Breast epithelium (tissue), 3 donors: ENCODE measurements around the gene RASA3.
A peak's percentile ranks its signal among the peaks of the same experiment; 100 is the strongest.

Source experiments
- CTCF ChIP-seq, 3 donors: fragments of 450-650 bp; IDR thresholded peaks; one replicate each; pipeline ENCODE4 v1.5.1; 2016 to 2017; ENCODE audit warnings: antibody characterized with exemption in 3 of 3, mild to moderate bottlenecking in 3 of 3, moderate library complexity in 3 of 3
- POLR2A ChIP-seq: fragments of 450-650 bp; IDR thresholded peaks from one replicate; pipeline ENCODE4 v1.6.1; 2016; ENCODE audit warnings: antibody characterized with exemption, mild to moderate bottlenecking, moderate library complexity
- POLR2AphosphoS5 ChIP-seq, 3 donors: sonication (generic); formaldehyde crosslinking; IDR thresholded peaks; one replicate each; pipeline ENCODE4 v1.6.1; 2017; ENCODE audit warnings: antibody characterized with exemption in 3 of 3

- TF ChIP-seq CTCF (IDR thresholded peaks at IDR 0.05) (peak; percentile 41 to 92 (median 88)), POLR2AphosphoS5 (IDR thresholded peaks at IDR 0.05) (peak; percentile 60 to 72 (median 70)), POLR2A (no peak)
Measured at GRCh38 chr13:113951246-113951999, 181.0 kb downstream of the RASA3 start.
